GM12878 (cell line): Measurements from ENCODE around the gene RAD52. TPM values are rescaled to one million over a fixed set of nuclear protein-coding genes. Genes with fewer than 3 reads are reported as not detected.

Source experiments
- BACH1 ChIP-seq: fragments of 450-650 bp; IDR thresholded peaks from 2 replicates; pipeline ENCODE4 v1.6.1; 2017; ENCODE audit warnings: mild to moderate bottlenecking, borderline replicate concordance
- BHLHE40 ChIP-seq, 2 experiments: fragments of 450-650 bp in 1 of 2; IDR thresholded peaks; 2 replicates each; pipeline ENCODE4 v1.6.1; 2011 to 2017; ENCODE audit warnings: low read depth in 2 of 2, borderline replicate concordance in 1 of 2, improper control_type of control experiment in 1 of 2, low read length in 1 of 2, mild to moderate bottlenecking in 1 of 2
- BRCA1 ChIP-seq: IDR thresholded peaks from 2 replicates; pipeline ENCODE4 v1.6.1; 2011; ENCODE audit warnings: low read depth, low read length, improper control_type of control experiment
- DPF2 ChIP-seq: fragments of 450-650 bp; IDR thresholded peaks from 2 replicates; pipeline ENCODE4 v1.6.1; 2017; ENCODE audit warnings: mild to moderate bottlenecking
- EED ChIP-seq: sonication (generic); IDR thresholded peaks from 2 replicates; pipeline ENCODE4 v1.6.1; 2016; ENCODE audit warnings: antibody characterized with exemption, low read depth
- ESRRA ChIP-seq: IDR thresholded peaks from 2 replicates; pipeline ENCODE4 v1.6.1; 2012; ENCODE audit warnings: mild to moderate bottlenecking, low read length, improper control_type of control experiment
- EZH2 ChIP-seq: IDR thresholded peaks from 2 replicates; pipeline ENCODE4 v1.6.1; 2012; ENCODE audit warnings: low read depth, mild to moderate bottlenecking, control low read depth, inconsistent platforms, low read length, borderline replicate concordance; ENCODE audit not compliant: control insufficient read depth
- FOXK2 ChIP-seq: fragments of 450-650 bp; IDR thresholded peaks from 2 replicates; pipeline ENCODE4 v1.6.1; 2017; ENCODE audit warnings: mild to moderate bottlenecking, moderate library complexity
- JUND ChIP-seq: IDR thresholded peaks from 2 replicates; pipeline ENCODE4 v1.6.1; 2012; ENCODE audit warnings: low read depth, mild to moderate bottlenecking, low read length, improper control_type of control experiment, moderate library complexity
- POLR2A ChIP-seq: IDR thresholded peaks from 2 replicates; pipeline ENCODE4 v1.6.1; 2011; ENCODE audit warnings: low read depth, mild to moderate bottlenecking, low read length
- SMAD5 ChIP-seq: IDR thresholded peaks from 2 replicates; pipeline ENCODE4 v1.6.1; 2016; ENCODE audit warnings: antibody characterized with exemption, low read depth
- SP1 ChIP-seq: IDR thresholded peaks from one replicate; pipeline ENCODE4 v1.6.1; 2011; ENCODE audit warnings: low read depth, low read length
- SREBF1 ChIP-seq: IDR thresholded peaks from 2 replicates; pipeline ENCODE4 v1.6.1; 2012; ENCODE audit warnings: mild to moderate bottlenecking, low read length
- TBL1XR1 ChIP-seq: IDR thresholded peaks from 2 replicates; pipeline ENCODE4 v1.6.1; 2012; ENCODE audit warnings: low read depth, low read length, improper control_type of control experiment
- TCF7 ChIP-seq: IDR thresholded peaks from 2 replicates; pipeline ENCODE4 v1.6.1; 2014; ENCODE audit warnings: antibody characterized with exemption, borderline replicate concordance
- WRNIP1 ChIP-seq: IDR thresholded peaks from 2 replicates; pipeline ENCODE4 v1.6.1; 2011; ENCODE audit warnings: low read depth, low read length, improper control_type of control experiment, borderline replicate concordance
- ZZZ3 ChIP-seq: IDR thresholded peaks from 2 replicates; pipeline ENCODE4 v1.6.1; 2011; ENCODE audit warnings: low read depth; ENCODE audit not compliant: control insufficient read depth, insufficient read length
- polyA plus RNA-seq, 11 experiments: library from polyadenylated mRNA; depleted of rRNA in 4 of 11; unstranded in 6 of 11; stranded (reverse) in 5 of 11; fragments of >200 nt; fragmentation: Nextera tagmentation in 4 of 11; fragmentation: Illumina TruSeq in 1 of 11; extraction: Ambion mirVana in 4 of 11; extraction: Trizol in 1 of 11; gene quantifications; 1 replicate in 1 of 11; 2 replicates in 10 of 11; pipeline versions ENCODE4 v1.2.1 to v1.2.3, GENCODE V29; 2011 to 2016; ENCODE audit warnings: inconsistent platforms in 2 of 11, missing spikeins in 2 of 11, low read depth in 1 of 11
- total RNA-seq, 4 experiments: library from RNA; depleted of rRNA in 3 of 4; stranded (reverse); fragments of >200 nt in 3 of 4; fragmentation: Illumina TruSeq in 1 of 4; extraction: Trizol in 1 of 4; gene quantifications; 2 replicates each; pipeline versions ENCODE4 v1.2.1 to v1.2.3, GENCODE V29; 2013 to 2021
- TF ChIP-seq, protein P1 (sequence below): fragments of 450-650 bp; conservative IDR thresholded peaks from 2 replicates; pipeline ENCODE4 v1.6.1; 2017; ENCODE audit warnings: mild to moderate bottlenecking, moderate library complexity
- TF ChIP-seq, protein P2 (sequence below), 3 experiments: IDR thresholded peaks in 2 of 3; conservative IDR thresholded peaks in 1 of 3; 2 replicates each; pipeline ENCODE4 v1.5.1; 2011; ENCODE audit warnings: low read depth in 3 of 3, low read length in 3 of 3, mild to moderate bottlenecking in 3 of 3, control low read depth in 2 of 3, moderate library complexity in 2 of 3, inconsistent platforms in 1 of 3, mixed read lengths in 1 of 3; ENCODE audit not compliant: control insufficient read depth in 2 of 3, insufficient read depth in 1 of 3; ENCODE audit errors: extremely low read depth in 1 of 3
- TF ChIP-seq, protein P3 (sequence below): IDR thresholded peaks from 2 replicates; pipeline ENCODE4 v1.6.1; 2012; ENCODE audit warnings: low read depth, low read length, improper control_type of control experiment
- TF ChIP-seq, protein P4 (sequence below): fragments of 450-650 bp; formaldehyde crosslinking; IDR thresholded peaks from 2 replicates; pipeline ENCODE4 v1.4.0; 2020; ENCODE audit warnings: mild to moderate bottlenecking, moderate library complexity
- TF ChIP-seq, protein P5 (sequence below): IDR thresholded peaks from 2 replicates; pipeline ENCODE4 v1.6.1; 2012; ENCODE audit warnings: low read depth, low read length, improper control_type of control experiment

Gene RAD52
- total and polyA plus RNA-seq, 10 of the 15 experiments (the other 5 are each of a cell fraction or from before 2014, with no cell fraction given): 2.0 to 15.7 (median 8.9) TPM

DNA sequence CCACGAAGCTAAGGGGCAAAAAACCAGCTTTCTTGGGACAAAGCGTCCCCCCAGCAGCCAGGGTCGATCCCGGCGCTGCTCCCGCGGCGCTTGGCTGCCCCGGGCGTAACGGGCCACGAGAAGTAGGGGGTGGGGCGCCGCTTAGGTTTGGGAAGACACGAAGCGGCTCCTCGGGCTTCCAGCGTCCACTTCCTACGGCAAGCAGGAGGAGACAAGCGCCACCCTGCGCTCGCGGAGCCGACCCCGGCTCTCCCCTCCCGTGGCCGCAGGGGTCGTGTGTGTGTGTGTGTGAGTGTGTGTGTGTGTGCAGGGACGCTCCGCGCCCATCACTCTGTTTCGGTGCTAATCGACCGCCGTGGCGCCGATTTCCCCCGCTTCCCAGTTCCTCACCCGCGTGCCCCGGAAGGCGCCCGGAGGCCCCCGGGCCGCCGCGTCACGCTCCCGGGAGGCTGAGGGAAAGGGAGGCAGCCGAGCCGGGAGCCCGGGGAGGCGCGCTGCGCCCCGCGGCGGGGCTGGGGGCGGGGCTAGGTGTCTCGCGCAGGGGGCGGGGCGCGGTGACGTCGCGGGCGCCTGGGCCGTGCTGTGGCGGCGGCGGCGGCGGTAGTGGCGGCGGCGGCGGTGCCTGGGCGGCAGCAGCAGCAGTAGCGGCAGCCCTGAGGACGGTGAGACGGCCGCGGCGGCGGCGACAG is 41.3 kb upstream of the RAD52 start, which contains the start of gene ERC1 (continued):
- TF ChIP-seq, protein P1, sequence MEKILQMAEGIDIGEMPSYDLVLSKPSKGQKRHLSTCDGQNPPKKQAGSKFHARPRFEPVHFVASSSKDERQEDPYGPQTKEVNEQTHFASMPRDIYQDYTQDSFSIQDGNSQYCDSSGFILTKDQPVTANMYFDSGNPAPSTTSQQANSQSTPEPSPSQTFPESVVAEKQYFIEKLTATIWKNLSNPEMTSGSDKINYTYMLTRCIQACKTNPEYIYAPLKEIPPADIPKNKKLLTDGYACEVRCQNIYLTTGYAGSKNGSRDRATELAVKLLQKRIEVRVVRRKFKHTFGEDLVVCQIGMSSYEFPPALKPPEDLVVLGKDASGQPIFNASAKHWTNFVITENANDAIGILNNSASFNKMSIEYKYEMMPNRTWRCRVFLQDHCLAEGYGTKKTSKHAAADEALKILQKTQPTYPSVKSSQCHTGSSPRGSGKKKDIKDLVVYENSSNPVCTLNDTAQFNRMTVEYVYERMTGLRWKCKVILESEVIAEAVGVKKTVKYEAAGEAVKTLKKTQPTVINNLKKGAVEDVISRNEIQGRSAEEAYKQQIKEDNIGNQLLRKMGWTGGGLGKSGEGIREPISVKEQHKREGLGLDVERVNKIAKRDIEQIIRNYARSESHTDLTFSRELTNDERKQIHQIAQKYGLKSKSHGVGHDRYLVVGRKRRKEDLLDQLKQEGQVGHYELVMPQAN: no peak; the same call in none of the 2 replicates
- TF ChIP-seq FOXK2: no peak
- TF ChIP-seq SP1: no peak
- no peak for TF ChIP-seq WRNIP1
- TF ChIP-seq TCF7: no peak
- TF ChIP-seq, protein P2, sequence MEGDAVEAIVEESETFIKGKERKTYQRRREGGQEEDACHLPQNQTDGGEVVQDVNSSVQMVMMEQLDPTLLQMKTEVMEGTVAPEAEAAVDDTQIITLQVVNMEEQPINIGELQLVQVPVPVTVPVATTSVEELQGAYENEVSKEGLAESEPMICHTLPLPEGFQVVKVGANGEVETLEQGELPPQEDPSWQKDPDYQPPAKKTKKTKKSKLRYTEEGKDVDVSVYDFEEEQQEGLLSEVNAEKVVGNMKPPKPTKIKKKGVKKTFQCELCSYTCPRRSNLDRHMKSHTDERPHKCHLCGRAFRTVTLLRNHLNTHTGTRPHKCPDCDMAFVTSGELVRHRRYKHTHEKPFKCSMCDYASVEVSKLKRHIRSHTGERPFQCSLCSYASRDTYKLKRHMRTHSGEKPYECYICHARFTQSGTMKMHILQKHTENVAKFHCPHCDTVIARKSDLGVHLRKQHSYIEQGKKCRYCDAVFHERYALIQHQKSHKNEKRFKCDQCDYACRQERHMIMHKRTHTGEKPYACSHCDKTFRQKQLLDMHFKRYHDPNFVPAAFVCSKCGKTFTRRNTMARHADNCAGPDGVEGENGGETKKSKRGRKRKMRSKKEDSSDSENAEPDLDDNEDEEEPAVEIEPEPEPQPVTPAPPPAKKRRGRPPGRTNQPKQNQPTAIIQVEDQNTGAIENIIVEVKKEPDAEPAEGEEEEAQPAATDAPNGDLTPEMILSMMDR (IDR thresholded peaks at IDR 0.05 in 2 of 3, conservative IDR thresholded peaks at IDR 0.05 in 1 of 3; ENCODE audit: control insufficient read depth in 2 of 3, extremely low read depth in 1 of 3, insufficient read depth in 1 of 3, low read depth in 3 of 3, low read length in 3 of 3): no peak
- TF ChIP-seq EED: peak; percentile 71; the same call in 1 of the 2 replicates
- TF ChIP-seq BRCA1: no peak
- peak in 1 of 2 experiments; percentile 52; a peak in 2 of 4 replicates for TF ChIP-seq BHLHE40 (IDR thresholded peaks at IDR 0.05; ENCODE audit: borderline replicate concordance in 1 of 2, low read depth in 2 of 2, low read length in 1 of 2)
- TF ChIP-seq, protein P3, sequence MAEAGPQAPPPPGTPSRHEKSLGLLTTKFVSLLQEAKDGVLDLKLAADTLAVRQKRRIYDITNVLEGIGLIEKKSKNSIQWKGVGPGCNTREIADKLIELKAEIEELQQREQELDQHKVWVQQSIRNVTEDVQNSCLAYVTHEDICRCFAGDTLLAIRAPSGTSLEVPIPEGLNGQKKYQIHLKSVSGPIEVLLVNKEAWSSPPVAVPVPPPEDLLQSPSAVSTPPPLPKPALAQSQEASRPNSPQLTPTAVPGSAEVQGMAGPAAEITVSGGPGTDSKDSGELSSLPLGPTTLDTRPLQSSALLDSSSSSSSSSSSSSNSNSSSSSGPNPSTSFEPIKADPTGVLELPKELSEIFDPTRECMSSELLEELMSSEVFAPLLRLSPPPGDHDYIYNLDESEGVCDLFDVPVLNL: no peak
- TF ChIP-seq TBL1XR1: no peak
- peak; percentile 66 for TF ChIP-seq POLR2A
- TF ChIP-seq, protein P4, sequence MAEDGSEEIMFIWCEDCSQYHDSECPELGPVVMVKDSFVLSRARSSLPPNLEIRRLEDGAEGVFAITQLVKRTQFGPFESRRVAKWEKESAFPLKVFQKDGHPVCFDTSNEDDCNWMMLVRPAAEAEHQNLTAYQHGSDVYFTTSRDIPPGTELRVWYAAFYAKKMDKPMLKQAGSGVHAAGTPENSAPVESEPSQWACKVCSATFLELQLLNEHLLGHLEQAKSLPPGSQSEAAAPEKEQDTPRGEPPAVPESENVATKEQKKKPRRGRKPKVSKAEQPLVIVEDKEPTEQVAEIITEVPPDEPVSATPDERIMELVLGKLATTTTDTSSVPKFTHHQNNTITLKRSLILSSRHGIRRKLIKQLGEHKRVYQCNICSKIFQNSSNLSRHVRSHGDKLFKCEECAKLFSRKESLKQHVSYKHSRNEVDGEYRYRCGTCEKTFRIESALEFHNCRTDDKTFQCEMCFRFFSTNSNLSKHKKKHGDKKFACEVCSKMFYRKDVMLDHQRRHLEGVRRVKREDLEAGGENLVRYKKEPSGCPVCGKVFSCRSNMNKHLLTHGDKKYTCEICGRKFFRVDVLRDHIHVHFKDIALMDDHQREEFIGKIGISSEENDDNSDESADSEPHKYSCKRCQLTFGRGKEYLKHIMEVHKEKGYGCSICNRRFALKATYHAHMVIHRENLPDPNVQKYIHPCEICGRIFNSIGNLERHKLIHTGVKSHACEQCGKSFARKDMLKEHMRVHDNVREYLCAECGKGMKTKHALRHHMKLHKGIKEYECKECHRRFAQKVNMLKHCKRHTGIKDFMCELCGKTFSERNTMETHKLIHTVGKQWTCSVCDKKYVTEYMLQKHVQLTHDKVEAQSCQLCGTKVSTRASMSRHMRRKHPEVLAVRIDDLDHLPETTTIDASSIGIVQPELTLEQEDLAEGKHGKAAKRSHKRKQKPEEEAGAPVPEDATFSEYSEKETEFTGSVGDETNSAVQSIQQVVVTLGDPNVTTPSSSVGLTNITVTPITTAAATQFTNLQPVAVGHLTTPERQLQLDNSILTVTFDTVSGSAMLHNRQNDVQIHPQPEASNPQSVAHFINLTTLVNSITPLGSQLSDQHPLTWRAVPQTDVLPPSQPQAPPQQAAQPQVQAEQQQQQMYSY (CRISPR knock-in tag): no peak
- TF ChIP-seq ZZZ3: no peak
- no peak for TF ChIP-seq JUND
- 0 out of 2 replicates have a peak, but pooled peaks have one; percentile 10 for TF ChIP-seq BACH1
- TF ChIP-seq SMAD5: no peak
- TF ChIP-seq SREBF1: no peak
- TF ChIP-seq, protein P5, sequence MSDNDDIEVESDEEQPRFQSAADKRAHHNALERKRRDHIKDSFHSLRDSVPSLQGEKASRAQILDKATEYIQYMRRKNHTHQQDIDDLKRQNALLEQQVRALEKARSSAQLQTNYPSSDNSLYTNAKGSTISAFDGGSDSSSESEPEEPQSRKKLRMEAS: no peak
- peak; percentile 79 for TF ChIP-seq DPF2
- no peak for TF ChIP-seq ESRRA
- TF ChIP-seq EZH2: no peak
